ENCODE data around the gene LMAN1.

LMAN1 gene

GRCh38 chr18:59360381-59360780 is 1.3 kb upstream of the LMAN1 start:
- no peak for DNase-seq (ENCODE audit: low read depth, low spot score)
- in situ Hi-C loops (cut with HindIII; ENCODE audit: low sequenced_read_pairs), result no loop called here
- TF ChIP-seq, protein P1, sequence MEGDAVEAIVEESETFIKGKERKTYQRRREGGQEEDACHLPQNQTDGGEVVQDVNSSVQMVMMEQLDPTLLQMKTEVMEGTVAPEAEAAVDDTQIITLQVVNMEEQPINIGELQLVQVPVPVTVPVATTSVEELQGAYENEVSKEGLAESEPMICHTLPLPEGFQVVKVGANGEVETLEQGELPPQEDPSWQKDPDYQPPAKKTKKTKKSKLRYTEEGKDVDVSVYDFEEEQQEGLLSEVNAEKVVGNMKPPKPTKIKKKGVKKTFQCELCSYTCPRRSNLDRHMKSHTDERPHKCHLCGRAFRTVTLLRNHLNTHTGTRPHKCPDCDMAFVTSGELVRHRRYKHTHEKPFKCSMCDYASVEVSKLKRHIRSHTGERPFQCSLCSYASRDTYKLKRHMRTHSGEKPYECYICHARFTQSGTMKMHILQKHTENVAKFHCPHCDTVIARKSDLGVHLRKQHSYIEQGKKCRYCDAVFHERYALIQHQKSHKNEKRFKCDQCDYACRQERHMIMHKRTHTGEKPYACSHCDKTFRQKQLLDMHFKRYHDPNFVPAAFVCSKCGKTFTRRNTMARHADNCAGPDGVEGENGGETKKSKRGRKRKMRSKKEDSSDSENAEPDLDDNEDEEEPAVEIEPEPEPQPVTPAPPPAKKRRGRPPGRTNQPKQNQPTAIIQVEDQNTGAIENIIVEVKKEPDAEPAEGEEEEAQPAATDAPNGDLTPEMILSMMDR (IDR thresholded peaks at IDR 0.05; ENCODE audit: low read depth, low read length), result no peak
- no peak overlapping the region for H3K4me3 ChIP-seq (ENCODE audit: low read depth, low read length)

GRCh38 chr18:59359576-59359952 is 499 bp upstream of the LMAN1 start:
- TF ChIP-seq, protein P1 (IDR thresholded peaks at IDR 0.05; ENCODE audit: low read depth, low read length), result no peak
- no peak for DNase-seq (ENCODE audit: low read depth, low spot score)
- in situ Hi-C loops (cut with HindIII; ENCODE audit: low sequenced_read_pairs), result no loop called here

DNA sequence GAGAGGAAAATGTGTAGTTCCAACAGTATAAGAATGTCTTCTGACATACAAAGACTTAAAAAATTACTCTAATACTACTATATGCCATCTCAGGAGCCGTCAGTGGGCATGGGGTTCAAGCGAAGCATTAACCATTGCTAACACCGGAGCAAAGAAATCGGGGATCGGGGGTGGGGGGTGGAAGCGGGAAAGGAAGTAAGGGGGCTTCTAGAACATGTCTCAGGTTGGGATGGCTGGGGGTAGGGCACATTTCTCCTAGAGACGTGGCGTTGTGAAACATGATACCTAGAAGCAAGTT is 702 bp downstream of the LMAN1 start:
- in situ Hi-C loops (cut with HindIII; ENCODE audit: low sequenced_read_pairs), result no loop called here
- H3K4me3 ChIP-seq (ENCODE audit: low read depth, low read length), result peak overlapping the region; percentile 98
- TF ChIP-seq, protein P1 (IDR thresholded peaks at IDR 0.05; ENCODE audit: low read depth, low read length), result no peak
- DNase-seq (ENCODE audit: low read depth, low spot score), result peak; percentile 61

More at GRCh38 chr18:59359576-59359952, 499 bp upstream of the LMAN1 start:
- H3K4me3 ChIP-seq (ENCODE audit: low read depth, low read length), result peak overlapping the region; percentile 98

GRCh38 chr18:59357928-59358327 is 1.1 kb downstream of the LMAN1 start:
- H3K4me3 ChIP-seq (ENCODE audit: low read depth, low read length), result peak overlapping the region; percentile 98
- TF ChIP-seq, protein P1 (IDR thresholded peaks at IDR 0.05; ENCODE audit: low read depth, low read length), result no peak
- peak; percentile 77 for DNase-seq (ENCODE audit: low read depth, low spot score)
- in situ Hi-C loops (cut with HindIII; ENCODE audit: low sequenced_read_pairs), result no loop called here

DNA sequence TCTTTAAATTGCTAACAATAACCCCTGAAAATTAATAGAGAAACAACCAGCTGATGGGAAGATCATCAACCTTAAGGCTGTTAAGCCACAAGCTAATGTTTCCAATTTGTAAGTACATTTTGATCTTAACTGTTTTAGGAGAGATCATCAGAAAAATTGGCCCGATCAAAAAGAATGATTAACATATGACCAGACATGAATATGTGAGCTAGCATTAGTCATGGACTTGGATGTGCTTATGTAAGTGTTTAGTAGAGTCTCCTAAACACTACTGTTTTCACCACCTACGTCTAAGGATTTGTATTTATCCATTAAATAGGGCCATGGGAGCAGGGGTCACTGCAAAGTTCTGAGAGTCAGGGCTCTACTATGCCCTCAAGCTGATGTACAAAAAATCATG is 4.3 kb downstream of the LMAN1 start:
- DNase-seq (ENCODE audit: low read depth, low spot score), result no peak
- in situ Hi-C loops (cut with HindIII; ENCODE audit: low sequenced_read_pairs), result no loop called here
- TF ChIP-seq, protein P1 (IDR thresholded peaks at IDR 0.05; ENCODE audit: low read depth, low read length), result no peak
- H3K4me3 ChIP-seq (ENCODE audit: low read depth, low read length), result no peak overlapping the region

DNA sequence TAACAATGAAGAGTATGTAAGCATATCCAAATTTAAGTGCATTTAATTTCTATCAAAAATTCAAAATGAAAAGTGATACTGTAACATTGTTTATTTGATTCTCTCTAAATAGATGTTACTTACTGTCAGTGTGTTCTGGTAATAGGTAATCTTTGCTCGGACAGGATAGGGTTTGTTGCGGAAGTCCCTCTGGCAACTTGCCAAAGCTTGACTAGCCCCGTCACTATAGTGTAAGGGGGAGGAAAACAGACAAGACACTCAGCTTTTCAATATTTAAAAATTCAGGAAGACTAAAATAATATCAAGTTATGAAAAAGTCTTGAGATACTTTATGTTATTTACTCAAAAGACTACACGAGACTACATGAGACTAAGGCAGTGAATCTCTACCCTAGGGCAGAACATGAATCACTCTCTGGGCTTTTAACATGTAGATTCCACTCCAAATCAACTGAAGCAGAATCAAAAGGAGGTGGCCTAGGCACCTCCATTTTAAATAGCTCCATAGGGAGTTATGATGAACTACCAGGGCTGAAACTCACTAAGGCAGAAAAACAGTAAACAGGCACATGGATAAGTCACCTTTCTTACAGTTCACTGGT is 5.9 kb downstream of the LMAN1 start:
- no peak overlapping the region for H3K4me3 ChIP-seq (ENCODE audit: low read depth, low read length)
- TF ChIP-seq, protein P1 (IDR thresholded peaks at IDR 0.05; ENCODE audit: low read depth, low read length), result no peak
- in situ Hi-C loops (cut with HindIII; ENCODE audit: low sequenced_read_pairs), result no loop called here
- DNase-seq (ENCODE audit: low read depth, low spot score), result no peak
